Esophagus (tissue), 2 donors: ENCODE measurements around the gene N4BP2. TPM values are rescaled to one million over a fixed set of nuclear protein-coding genes. Genes with fewer than 3 reads are reported as not detected.
A peak's percentile ranks its signal among the peaks of the same experiment; 100 is the strongest.

Experiments used
- H3K27ac ChIP-seq, 2 donors: one replicate each; pipeline ENCODE4 v1.5.1; 2013; ENCODE audit warnings: low read depth in 2 of 2, mild to moderate bottlenecking in 2 of 2, inconsistent platforms in 1 of 2, low read length in 1 of 2, moderate library complexity in 1 of 2
- H3K27me3 ChIP-seq, 2 donors: one replicate each; pipeline ENCODE4 v1.6.1; 2013; ENCODE audit warnings: low read length in 2 of 2, control low read depth in 1 of 2, mild to moderate bottlenecking in 1 of 2; ENCODE audit not compliant: insufficient read depth in 2 of 2, control insufficient read depth in 1 of 2
- H3K36me3 ChIP-seq, 2 donors: one replicate each; pipeline ENCODE4 v1.6.1; 2013; ENCODE audit warnings: low read length in 1 of 2; ENCODE audit not compliant: control insufficient read depth in 2 of 2, insufficient read depth in 2 of 2
- H3K4me1 ChIP-seq, 2 donors: one replicate each; pipeline ENCODE4 v1.6.1; 2013; ENCODE audit warnings: low read length in 1 of 2; ENCODE audit not compliant: control insufficient read depth in 2 of 2, insufficient read depth in 2 of 2
- H3K4me3 ChIP-seq, 2 donors: one replicate each; pipeline ENCODE4 v1.5.1; 2013; ENCODE audit warnings: low read length in 2 of 2, mild to moderate bottlenecking in 2 of 2, low read depth in 1 of 2, moderate library complexity in 1 of 2
- H3K9me3 ChIP-seq, 2 donors: one replicate each; pipeline ENCODE4 v1.6.1; 2013; ENCODE audit warnings: mild to moderate bottlenecking in 2 of 2, low read depth in 1 of 2, low read length in 1 of 2, moderate library complexity in 1 of 2; ENCODE audit not compliant: control insufficient read depth in 2 of 2, insufficient read depth in 1 of 2
- WGBS, 2 donors: extraction: QIAGEN DNeasy Blood & Tissue Kit; methylation state at CpG; one replicate each; pipeline ENCODE4 v1.1.7; 2013; 5-methylcytosine and 5-hydroxymethylcytosine counted together
- polyA plus RNA-seq, 2 donors: library from polyadenylated mRNA; stranded (reverse); fragments of 200-250 nt; gene quantifications; one replicate each; pipeline ENCODE4 v1.2.3, GENCODE V29; 2013
- donor health status: healthy with polysubstance abuse.
- donor health status: Bipolar disorder and iron deficiency.

Gene N4BP2
- polyA plus RNA-seq, 2 donors = 1.2 to 1.8 TPM

DNA sequence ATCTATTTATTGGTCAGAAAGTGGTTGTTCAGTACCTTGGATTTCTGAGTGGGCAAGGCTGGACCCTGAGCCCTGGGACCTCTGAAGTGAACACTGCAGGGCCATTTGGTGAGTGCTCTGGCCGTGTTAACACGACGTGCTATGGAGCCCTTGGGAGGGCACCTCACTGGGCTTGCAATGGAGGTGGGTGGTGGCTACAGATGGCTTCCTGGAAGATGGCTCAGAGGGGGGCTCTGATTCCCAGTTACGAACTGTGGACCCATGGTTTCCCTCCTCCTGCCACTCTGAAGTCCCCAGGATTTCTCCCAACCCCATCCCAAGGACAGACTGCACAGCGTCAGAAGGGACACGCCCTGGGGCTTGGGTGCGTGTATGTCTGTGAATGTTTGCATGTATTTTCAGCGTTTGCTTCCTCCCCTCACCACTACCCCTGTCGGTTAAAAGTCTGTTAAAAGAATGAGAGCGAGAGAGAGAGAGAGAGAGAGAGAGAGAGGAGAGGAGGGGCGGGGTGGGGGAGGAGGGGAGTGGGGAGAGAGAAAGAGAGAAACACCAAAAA, 136.4 kb downstream of the N4BP2 start:
- Histone ChIP-seq H3K27me3 (no peaks in the 10 kb centered on the region), H3K36me3 (no peaks in the 10 kb centered on the region), H3K27ac (peak overlapping the region in 1 of 2 donors; percentile 6), H3K9me3 (no peaks in the 10 kb centered on the region), H3K4me1 (no peaks in the 10 kb centered on the region), H3K4me3 (no peak overlapping the region)
- 54 to 68% methylated on average over 11 of the region's 11 CpGs for WGBS, 2 donors

DNA sequence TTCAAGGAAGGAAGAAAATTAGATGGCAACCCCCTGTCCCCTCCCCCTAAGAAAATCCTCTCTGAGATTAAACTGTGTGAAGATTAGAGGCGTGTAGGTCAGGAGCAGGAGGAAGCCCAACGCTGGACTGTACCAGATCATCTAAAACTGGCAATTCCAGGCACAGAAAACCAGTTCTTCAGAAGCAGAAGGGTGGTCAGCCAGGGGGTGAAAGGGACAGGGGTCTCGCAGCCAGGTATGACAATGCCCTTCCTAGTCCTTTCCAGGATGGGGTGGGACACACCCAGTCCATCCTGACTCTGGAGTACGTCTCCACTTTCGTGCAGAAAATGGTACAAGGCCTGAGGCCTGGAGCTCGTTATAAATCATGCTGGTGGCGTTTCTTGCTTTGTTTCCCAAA, 136.9 kb downstream of the N4BP2 start:
- 77 to 82% methylated on average over 7 of the region's 7 CpGs for WGBS, 2 donors

DNA sequence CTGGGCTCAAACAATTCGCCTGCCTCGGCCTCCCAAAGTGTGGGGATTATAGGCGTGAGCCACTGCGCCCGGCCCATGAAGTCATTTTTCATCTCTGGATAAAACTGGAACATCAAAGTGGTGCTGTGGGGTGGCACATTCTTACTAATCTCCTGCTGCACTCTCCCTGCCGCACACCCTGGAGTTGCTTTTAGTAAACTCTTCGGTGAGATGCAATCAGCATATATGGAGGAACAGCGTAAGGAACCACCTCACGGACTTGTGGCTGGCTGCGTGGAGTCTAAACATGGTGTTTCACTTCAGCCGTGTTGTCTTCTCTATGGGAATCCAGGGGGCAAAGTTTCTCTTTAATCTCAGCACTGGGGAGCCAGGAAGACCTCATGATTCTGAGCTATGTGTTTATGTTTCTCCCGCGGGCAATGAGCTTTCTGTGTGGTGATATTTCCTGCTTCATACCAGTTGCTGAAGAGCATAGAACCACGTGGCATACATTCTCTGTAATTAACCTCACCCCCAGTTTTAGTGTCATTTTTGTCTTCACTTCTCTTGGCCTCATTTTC, 138.0 kb downstream of the N4BP2 start:
- Histone ChIP-seq H3K4me1 (no peaks in the 10 kb centered on the region), H3K4me3 (no peak overlapping the region), H3K9me3 (peaks cover 0 to 2% of the 10 kb centered on the region in 2 donors), H3K36me3 (no peaks in the 10 kb centered on the region), H3K27ac (peak overlapping the region in 1 of 2 donors; percentile 27), H3K27me3 (no peaks in the 10 kb centered on the region)
- 43 to 52% methylated on average over 14 of the region's 14 CpGs for WGBS, 2 donors

More for the DNA sequence above, 136.9 kb downstream of the N4BP2 start:
- H3K27me3 ChIP-seq = no peaks in the 10 kb centered on the region
- H3K9me3 ChIP-seq = peaks cover 0 to 2% of the 10 kb centered on the region in 2 donors
- no peak overlapping the region for H3K27ac ChIP-seq
- H3K4me1 ChIP-seq = no peaks in the 10 kb centered on the region
- no peaks in the 10 kb centered on the region for H3K36me3 ChIP-seq
- no peak overlapping the region for H3K4me3 ChIP-seq

DNA sequence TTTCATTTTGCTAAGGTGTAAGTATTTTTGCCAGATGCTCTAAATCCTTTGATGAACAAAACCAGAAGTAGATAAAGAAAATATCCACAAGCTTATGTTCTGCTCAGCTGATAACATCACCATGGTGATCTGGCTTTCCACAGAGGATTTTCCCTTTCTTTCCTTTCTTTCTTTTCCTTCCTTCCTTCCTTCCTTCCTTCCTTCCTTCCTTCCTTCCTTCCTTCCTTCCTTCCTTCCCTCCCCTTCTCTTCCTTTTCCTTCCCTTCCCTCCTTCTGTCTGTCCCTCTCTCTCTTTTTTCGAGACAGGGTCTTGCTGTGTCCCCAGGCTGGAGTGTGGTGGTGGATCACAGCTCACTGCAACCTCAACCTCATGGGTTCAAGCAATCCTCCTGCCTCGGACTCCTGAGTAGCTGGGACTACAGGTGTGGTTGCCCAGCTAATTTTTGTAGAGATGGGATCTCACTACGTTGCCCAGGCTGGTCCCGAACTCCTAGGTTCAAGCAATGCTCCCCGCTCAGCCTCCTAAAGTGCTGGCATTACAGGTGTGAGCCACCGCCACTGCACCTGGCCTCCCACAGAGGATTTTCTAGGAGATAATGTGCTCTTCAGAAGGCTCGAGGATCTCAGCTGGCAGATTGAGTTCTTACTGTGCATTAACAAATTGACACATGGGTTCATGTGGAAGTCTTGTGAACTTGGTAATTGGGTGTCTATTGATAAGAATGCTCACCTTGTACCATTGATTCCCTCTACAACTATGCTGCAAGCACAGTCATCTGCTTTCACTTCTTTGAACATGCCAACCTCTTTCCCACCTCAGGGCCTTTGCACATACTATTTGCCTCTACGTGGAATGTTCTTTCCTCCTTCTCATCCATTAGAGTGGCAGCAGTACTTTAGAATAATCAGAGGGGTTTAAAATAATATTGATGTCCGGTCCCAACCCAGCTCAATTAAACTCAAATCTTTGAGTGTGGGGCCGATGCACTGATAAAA, 138.8 kb downstream of the N4BP2 start:
- WGBS, 2 donors = 91 to 92% methylated on average over 10 of the region's 10 CpGs
- no peaks in the 10 kb centered on the region for H3K27me3 ChIP-seq
- H3K36me3 ChIP-seq = no peaks in the 10 kb centered on the region
- H3K27ac ChIP-seq = peak overlapping the region in 1 of 2 donors; percentile 15
- peaks cover 0 to 2% of the 10 kb centered on the region in 2 donors for H3K9me3 ChIP-seq
- H3K4me3 ChIP-seq = no peak overlapping the region
- no peaks in the 10 kb centered on the region for H3K4me1 ChIP-seq

DNA sequence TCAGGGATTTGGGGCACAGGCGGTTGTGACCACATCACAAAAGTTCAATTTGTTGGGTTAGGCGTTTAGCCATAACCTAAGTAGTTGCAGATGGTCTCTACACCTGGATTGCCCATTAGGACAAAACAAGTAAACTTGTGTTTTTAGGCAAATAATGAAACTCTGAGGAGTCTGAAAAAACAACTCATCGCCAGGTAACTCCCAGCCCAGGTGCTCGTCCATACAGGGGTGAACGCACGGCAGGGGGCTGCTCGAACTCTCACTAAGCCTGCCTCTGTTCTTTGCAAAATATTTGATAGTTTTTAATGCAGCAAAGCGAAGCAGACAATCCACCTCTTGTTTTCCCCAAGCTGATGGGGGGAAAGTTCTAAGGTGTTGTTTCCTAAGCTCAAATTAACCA, 139.6 kb downstream of the N4BP2 start:
- H3K9me3 ChIP-seq = peaks cover 0 to 2% of the 10 kb centered on the region in 2 donors
- H3K4me3 ChIP-seq = no peak overlapping the region
- no peaks in the 10 kb centered on the region for H3K36me3 ChIP-seq
- no peaks in the 10 kb centered on the region for H3K4me1 ChIP-seq
- 83 to 87% methylated on average over 8 of the region's 8 CpGs for WGBS, 2 donors
- no peaks in the 10 kb centered on the region for H3K27me3 ChIP-seq
- peak overlapping the region in 1 of 2 donors; percentile 9 for H3K27ac ChIP-seq

DNA sequence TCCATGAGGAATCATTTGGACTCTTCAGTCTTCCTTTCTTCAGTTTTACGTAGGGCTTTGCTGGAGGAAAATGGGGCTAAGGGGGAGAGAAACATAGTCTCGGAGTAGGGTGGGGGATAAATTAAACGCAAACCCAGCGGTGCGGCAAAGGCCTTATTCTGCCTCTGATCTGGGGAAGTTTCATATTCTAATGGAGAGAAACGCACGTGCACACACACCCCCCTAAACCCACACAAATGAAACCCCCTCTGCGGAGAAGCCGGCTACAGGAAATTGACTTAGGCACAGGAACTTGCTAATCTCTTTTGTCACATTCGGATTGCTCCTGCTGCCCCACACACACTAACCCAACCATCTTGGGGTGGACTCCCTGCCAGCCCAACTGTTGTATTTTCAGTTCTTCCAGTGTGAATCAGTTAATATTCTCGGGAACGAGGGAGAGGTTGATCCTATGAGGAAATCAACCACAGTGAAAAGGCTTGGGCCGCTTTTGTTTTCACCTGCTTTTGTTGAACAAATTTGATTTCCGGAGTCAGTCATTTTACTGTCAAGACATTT, 140.2 kb downstream of the N4BP2 start, which contains the start of gene RHOH:
RHOH (plus strand) TSS at position 308 of the 558 bp plus-strand sequence. CDS start 46,356 bp downstream, outside the sequence.
- peak within 1 kb of the TSS; percentile 18 to 32 for H3K27ac ChIP-seq
- 61 to 62% methylated on average over 14 of the region's 14 CpGs for WGBS, 2 donors
- H3K9me3 ChIP-seq = peaks cover 0 to 2% of the 10 kb centered on the region in 2 donors
- H3K27me3 ChIP-seq = no peaks in the 10 kb centered on the region
- H3K4me1 ChIP-seq = no peaks in the 10 kb centered on the region
- H3K4me3 ChIP-seq = peak within 1 kb of the TSS; percentile 16 to 31
- H3K36me3 ChIP-seq = no peaks in the 10 kb centered on the region

DNA sequence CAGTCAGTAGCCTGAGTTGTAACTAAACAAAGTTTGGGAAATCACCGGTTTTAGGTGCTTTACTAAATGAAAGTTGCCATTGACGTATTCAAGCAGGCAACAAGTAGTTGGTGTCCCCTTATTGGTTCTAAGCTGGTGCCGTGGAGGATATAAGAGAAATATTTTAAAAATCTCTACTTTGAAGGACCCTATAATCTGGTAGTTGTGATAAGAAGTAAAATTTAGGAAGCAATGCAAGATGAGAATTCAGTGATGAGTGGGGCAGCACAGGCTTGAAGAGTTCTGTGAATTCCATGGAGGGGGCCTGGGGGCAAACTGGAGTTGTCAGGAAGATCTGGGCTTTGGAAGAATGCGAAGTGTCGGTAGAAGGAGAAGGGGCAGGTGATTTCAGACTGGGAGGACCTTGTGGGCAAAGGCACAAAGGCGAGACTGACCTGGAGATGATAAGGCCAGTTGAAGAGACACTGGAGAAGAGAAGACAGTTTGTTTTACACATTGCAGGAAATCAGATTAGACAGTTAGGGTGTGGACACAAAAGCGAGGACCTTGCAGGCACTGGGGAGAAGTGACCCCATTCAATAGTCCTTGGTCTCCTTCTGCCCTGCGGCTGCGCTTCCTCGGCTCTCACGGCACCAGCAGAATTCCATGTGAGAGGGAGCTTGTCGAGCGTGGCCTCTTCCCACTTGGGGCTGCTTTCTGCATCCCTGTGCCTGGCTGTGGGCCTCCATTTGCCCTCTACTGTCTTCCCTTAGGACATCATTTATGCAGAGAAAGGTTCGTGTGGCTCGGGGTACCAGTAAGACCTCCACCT, 141.4 kb downstream of the N4BP2 start:
- H3K9me3 ChIP-seq = peaks cover 0 to 2% of the 10 kb centered on the region in 2 donors
- 70 to 72% methylated on average over 15 of the region's 15 CpGs for WGBS, 2 donors
- H3K4me1 ChIP-seq = no peaks in the 10 kb centered on the region
- no peaks in the 10 kb centered on the region for H3K36me3 ChIP-seq
- peak overlapping the region; percentile 31 to 39 for H3K4me3 ChIP-seq
- no peaks in the 10 kb centered on the region for H3K27me3 ChIP-seq
- H3K27ac ChIP-seq = peak overlapping the region; percentile 20 to 48

DNA sequence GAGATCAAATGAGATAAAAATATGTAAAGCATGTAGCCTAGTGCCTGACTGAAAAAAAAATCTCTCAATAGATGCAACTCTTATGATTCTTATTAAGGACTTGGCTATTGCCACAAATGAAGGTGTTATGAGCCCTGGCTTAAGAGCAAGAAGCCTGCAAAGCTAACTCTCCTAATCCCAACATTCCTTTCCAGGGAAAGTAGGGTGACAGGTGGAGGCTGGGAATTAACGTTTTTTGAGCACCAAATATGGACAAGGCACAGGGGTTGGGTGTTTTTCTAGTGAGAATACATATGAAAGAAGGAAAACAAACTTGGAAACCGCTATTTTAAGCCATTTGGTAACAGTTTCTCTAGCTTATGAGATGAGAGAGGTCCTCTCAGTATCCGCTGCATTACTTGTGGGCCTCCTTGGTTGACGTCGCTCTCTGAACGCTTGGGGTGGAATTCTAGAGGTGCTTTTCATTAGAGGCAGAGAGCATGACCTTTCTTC, 142.6 kb downstream of the N4BP2 start:
- Histone ChIP-seq H3K9me3 (peaks cover 0 to 2% of the 10 kb centered on the region in 2 donors), H3K27ac (peak overlapping the region in 1 of 2 donors; percentile 15), H3K4me1 (no peaks in the 10 kb centered on the region), H3K36me3 (no peaks in the 10 kb centered on the region), H3K4me3 (peak overlapping the region; percentile 12 to 29), H3K27me3 (no peaks in the 10 kb centered on the region)
- WGBS, 2 donors = 68% methylated on average over 6 of the region's 6 CpGs
